ENCODE results near the gene ST6GALNAC5.

Gene ST6GALNAC5

DNA sequence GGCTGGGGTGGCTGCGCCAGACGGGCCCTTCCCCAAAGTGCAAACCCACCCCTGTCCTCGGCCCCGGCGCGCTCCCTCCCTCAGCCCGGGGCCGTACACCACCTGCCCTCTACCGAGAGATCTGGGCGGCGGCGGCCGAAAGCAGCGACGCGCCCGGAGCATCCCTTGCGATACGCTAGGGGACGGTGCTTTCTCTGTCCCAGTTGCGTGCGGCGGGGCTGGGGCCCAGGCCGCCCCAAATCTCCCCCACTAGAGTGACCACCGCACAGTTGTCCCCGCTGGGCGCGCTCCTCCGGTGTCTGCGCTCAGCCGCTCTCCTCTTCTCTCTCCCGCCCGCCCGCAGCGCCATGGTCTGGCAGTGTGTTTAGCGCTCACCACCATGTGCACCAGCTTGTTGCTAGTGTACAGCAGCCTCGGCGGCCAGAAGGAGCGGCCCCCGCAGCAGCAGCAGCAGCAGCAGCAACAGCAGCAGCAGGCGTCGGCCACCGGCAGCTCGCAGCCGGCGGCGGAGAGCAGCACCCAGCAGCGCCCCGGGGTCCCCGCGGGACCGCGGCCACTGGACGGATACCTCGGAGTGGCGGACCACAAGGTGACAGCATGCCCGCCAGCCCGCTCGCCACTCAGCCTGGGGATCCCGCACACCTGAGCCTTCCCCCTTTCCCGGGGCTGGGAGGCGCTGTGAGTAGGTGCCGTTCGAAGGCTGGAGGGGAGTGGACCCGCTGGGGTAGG lies 1.0 kb downstream of the ST6GALNAC5 start:
- peak; percentile 57 for DNase-seq

DNA sequence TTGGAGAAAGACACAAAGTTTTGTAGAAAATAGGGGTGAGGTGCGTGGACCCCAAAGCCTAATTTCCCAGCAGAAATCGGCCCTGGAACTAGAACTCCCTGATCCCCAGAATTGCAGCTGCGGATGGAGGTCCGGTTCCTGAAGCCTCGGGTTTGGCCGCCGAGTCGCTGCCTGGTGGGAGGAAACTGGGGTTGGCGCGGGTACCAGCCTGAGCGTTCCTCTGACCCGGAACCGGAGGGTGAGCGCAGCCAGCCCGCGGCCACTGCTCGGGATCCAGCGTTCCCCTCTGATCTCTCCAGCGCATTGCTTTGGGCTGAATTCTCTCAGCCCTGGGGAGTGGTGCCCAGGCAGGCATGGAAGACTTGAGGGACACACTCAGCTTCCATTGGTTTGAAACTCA lies 1.6 kb downstream of the ST6GALNAC5 start:
- no peak for DNase-seq

DNA sequence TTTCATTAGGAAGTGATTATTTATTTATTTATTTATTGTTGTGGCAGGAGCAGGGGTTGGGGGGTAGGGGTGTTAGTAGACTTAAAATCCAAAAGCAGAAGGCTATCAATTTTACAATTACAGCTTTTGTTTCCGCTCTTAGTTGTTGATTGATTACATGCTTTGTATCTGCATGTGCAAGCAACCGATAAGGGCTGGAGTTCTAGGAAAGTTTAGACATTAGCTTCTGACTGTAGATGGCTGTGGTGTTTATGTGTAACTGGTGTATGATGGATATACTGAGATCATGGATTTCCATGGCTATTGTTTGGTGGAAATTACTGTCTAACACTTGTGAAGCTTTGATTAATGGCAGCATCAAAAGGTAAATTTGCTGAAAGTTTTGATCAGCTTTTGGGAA lies 2.8 kb downstream of the ST6GALNAC5 start:
- no peak for DNase-seq

DNA sequence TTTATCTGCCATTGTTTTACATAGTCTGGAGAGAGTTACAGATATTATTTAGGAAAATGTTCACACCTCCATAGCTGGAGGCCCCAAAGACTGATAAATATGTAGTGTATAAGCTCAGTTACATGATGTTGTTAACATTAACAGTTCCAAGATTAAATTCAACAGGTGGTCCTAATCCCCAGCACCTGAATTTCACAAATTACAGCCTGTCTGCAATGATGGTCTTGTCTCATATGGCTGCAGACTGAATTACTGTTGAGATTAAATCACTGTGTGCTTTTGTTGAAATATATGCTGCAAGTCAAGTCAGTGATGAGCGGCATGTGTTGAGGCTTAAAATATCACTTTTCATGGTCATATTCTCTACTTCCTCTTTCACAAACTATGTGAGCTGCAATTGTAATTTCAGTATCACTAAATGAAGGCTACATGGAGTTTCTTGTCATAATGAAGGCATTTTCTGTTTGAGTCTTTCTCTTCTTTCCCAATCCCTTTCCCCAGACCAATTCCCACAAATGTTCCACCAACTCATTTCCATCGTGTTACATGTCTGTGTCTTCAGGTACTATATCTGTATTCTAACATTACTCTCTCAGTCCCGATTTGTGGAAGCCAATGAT lies 4.2 kb downstream of the ST6GALNAC5 start:
- no peak for DNase-seq

DNA sequence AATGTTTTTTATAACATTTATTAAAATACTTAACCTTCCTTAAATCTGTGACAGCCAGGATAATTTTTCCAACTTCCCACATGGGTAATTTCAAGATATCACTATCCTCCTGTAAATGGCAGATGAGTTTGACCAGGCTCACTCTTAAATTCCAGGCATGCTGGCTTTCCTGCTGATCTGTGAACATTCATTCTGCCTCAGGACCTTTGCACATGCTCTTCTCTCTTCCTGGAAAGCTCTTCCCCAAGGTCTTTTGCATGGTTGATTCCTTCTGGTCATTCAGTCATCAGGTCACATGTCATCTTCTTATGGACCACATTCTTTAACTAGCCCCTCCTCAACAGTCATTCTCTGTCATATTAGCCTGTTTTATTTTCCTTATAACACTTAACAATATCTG lies 5.7 kb downstream of the ST6GALNAC5 start:
- DNase-seq = no peak

DNA sequence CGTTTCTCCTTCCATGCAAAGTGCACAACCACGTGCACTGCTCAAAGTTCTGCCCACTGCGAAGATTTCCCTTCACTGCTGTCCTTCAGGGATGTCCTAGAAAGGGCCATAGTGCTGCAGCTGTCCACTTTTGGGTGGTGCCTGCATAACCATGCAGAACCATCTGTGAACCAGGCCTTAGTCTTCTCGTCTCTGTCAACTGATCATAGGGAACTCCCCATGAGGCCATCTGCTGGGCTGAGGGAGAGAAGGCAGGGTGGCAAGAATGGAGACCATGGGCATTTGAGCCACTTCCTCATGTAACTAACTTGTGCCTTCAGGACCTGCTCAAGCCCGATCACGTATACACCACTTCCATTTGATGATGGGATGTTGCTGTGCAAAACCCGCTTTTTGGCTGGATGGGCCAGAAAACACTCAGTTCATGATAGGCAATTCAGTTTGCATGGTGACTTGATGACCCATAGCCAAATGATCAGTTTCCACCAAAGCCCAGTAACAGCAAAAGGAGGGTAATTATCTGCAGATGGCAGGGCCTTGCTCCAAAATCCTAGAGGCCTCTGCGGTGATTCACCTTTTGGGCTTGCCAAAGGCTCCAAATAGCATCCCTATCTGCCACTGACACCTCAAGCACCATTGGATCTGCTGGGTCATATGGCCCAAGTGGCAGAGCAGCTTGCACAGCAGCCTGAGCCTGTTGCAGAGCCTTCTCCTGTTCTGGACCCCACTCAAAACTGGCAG lies 9.5 kb downstream of the ST6GALNAC5 start:
- DNase-seq = peak; percentile 71

DNA sequence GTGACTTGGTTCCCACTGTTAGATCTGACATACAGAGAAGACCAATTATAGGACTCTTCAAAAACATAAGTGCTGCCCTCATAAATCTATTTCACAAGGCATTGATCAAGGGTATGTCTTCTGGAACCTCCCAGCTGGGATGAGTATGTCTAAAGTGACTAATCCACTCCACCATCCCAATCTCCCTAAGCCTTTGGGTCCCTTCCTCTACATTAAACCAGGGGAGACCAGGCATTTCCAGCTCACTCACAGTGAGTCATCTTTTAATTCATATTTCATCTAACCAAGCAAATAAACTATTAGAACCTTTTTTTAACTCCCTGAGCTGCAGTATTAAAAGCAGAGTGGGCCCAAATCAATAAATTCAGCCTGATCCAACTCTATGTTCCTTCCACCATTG lies 11.7 kb downstream of the ST6GALNAC5 start:
- peak; percentile 73 for DNase-seq

DNA sequence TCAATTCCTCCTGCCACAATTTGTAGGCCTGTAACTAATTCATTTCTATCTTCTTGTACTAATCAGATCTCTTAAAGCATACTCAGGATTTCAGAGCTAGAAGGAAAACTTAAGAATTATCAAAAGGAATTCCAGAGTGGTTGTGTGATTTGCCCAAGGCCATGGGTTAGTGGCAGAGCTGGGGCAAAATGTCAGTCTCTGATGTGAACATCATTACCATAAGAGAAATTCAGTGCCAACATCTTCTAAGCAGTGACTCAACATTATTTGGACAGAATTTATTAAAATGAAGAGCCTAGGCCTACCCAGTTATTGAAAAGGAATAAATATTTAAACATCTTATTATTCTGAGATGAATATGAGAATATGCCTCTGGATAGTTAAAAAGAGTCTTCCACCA lies 14.5 kb downstream of the ST6GALNAC5 start:
- DNase-seq = no peak

DNA sequence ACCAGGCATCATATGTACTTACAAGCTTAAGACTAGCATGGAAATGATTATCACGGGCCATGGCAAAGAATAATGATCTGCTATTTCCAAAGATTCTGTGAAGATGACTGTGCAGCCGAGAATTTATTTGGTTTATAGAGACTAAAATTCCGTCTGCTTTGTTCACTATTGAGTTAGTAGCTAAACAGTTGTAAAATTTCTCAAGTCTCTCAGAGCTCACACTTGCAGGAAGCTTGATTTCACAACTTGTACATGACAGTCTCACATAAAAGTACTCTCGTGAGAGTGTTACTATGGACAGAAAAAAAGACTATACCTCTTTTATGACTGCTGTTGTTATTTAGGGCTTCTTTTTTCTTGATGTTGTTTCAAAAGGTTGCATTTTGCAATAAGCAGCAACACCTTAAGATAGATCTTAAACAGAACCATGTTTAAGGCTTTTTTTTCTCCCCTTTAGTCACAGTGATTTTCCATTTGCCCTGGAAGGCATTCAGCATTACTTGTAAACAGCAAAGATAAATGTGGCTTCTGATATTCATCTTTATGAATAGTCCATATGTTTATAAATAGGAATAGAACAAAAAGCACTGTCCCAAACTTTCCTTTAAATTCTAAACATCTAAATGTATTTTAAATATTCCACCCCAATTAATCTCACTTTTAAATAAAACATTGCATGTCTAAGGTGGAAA lies 24.8 kb downstream of the ST6GALNAC5 start:
- DNase-seq = peak; percentile 86

DNA sequence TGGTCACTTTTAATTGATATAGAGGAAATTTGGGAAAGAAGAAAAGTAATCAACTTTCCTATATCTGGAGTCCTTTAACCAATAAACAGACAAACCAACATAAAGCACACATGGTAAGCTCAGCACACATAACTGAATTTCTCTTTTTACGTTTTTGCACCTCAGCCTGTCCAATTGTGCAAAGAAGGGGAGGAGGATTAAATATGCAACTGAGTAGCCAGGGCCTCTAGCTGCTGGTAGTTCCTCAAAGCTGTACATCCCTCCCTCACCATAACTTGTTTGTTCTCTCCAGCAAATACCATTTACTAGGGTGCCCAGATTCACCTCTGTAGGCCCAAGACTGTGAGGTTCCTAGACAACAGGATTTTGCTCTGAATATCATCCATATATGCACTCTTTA lies 25.4 kb downstream of the ST6GALNAC5 start:
- no peak for DNase-seq

DNA sequence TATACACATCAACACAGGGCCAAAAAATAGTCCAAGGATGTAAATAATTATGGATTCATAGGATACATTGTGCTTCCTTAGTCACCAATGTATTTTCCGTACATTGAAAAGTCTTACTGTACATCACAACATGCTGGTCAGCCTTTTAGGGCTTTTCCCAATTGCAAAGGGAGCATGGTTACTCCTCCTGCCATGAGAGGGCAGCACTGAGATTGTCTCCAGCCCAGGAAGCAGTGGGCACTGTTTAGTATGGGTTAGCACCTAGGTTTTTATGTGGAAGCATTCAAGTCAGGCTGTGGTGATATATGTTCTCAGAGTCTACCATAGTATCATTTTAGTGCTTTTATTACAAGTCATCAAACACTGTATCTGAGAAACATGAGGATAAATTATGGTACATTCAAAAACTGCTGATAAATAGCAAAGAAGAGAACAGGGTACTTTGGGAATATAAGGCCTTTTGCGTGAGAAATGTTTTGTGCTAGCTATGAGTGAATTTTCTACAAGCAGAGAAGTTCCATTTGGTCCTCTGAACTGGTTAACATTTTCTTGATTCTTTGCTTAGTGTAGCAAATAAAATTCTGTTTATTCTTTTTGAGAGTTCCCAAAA lies 34.0 kb downstream of the ST6GALNAC5 start:
- peak; percentile 56 for DNase-seq

DNA sequence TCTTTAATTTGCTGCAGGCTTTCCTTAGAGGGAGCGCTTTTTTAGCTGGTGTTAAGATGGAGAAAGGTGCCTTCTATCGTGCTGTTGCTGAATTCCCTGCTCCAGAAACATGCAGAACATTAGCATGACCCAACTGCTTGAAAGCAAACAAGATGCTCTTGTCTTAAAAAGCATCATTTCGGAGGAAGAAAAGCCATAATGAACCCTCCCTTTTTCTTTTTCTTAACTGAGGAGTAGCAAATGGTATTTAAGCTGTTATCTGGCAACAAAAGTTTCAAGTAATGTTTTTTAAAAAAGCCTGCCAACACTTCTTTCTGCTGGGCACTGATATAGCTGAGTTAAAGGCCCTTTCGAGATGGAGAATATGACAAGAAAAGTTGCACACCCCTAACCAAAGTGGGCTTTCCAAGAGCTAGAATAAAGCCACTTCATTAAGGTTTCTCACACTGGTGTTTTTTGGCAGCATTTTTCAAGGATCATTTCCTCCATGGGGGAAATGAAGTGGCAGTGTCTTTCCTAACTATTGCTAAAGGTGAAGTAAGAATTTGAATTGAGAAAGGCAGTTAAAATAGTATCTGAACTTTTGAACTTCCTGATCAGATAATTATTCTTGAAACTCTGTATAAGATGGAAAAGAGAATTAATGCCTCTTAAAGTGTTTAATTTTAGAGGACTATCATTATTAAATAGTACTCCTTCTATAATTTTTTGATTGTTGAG lies 38.8 kb downstream of the ST6GALNAC5 start:
- DNase-seq = no peak

DNA sequence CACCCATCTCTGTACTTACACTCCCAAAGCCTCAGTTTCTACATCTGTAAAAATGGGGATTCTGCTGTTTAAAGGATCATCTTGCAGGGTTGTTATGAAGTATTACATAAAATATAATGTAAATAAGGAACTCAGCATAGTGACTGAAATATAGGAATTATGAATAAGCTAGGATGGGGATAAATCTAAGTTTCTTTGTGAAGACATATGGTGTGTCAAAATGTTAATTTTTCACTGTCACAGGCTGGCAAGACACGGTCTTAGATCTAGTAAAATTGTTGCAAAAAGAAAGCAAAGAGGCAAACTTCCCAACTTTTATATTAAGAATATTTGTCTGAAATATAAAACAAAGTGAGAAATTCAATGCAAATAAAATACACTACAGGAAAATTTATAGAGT lies 42.0 kb downstream of the ST6GALNAC5 start:
- DNase-seq = no peak

DNA sequence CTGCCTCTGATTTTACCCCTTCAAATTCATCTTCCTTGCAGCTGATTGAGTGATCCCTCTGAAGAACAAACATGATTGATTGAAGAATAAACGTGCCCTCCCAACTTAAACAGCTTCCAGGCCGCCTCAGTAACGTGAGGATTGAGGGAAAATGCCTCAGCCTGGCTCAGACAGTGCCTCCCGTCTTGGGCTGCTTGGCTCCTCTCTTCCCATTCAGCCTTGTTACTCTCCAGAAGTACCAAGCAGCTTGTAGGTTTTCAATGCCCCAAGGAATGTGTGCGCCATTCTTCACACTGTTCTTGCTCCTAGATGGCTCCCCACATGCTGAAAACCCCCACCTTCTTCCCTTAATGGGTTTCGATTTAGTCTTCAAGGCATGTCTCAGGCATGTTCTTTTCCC lies 51.8 kb downstream of the ST6GALNAC5 start:
- no peak for DNase-seq

DNA sequence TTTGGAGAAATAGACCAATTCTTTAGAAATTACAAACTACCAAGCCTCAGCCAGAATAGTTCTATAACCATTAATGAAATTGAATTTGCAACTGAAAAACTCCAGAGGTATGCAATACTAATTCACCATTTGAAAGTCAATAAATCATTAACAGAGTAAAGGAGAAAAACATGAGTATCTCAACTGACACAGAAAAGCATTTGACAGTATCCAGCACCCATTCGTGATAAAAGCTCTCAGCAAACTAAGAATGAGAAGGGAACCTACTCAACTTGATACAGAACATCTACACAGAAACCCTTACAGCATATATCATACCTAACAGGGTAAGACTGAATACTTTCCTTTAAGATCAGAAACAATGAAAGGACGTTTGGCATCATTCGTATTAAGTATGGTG lies 54.3 kb downstream of the ST6GALNAC5 start:
- no peak for DNase-seq

DNA sequence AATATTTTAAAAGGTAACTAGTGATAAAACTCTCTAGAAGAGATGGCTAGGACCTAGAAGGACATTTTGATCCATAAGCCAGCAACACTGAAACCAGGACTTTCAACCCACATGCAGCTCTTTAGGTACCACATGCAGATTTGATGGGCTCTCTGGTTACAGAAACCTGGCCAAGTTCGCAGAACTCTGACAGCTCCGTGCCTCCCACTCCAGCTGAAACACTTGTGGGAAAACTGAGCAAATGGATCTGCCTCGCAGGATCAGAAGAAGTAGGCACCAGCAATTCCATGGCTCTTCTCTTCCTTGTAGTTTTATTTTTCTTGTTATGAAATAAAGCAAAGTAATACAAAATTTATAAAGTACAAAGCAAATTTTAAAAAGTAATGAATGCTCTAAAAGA lies 58.5 kb downstream of the ST6GALNAC5 start:
- DNase-seq = no peak

DNA sequence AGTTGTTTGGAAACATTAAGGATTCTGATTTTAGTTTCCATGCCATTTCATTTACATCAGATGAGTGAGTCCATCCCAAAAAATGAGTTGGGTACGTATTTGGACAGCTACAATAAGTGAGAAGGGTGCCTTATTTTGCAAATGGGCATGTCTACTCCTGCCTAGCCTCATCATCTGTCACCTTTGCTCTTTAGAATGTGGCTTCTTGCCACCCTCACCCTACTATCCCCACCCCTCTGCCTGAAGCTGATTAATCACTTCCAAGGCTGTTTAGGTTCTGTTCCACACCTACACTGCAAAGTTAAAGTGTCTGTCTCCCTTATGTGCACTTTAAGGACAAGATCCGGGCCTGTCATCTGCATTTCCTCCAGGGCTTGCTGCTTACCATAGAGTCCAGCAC lies 61.2 kb downstream of the ST6GALNAC5 start:
- DNase-seq = no peak

DNA sequence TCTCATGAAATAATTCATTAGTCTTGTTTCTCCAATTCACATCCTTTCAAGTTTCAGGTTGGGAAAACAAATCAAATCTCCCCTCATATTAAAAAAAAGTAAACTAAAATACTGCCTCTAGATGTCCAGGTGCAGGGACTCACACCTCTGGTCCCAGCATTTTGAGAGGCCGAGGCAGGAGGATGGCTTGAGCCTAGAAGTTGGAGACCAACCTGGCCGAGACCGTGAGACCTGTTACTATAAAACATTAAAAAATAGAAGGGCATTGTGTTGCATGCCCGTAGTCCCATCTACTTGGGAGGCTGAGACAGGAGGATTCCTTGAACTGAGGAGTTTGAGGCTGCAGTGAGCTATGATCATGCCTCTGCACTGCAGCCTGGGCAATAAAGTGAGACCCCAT lies 61.9 kb downstream of the ST6GALNAC5 start:
- DNase-seq = no peak

DNA sequence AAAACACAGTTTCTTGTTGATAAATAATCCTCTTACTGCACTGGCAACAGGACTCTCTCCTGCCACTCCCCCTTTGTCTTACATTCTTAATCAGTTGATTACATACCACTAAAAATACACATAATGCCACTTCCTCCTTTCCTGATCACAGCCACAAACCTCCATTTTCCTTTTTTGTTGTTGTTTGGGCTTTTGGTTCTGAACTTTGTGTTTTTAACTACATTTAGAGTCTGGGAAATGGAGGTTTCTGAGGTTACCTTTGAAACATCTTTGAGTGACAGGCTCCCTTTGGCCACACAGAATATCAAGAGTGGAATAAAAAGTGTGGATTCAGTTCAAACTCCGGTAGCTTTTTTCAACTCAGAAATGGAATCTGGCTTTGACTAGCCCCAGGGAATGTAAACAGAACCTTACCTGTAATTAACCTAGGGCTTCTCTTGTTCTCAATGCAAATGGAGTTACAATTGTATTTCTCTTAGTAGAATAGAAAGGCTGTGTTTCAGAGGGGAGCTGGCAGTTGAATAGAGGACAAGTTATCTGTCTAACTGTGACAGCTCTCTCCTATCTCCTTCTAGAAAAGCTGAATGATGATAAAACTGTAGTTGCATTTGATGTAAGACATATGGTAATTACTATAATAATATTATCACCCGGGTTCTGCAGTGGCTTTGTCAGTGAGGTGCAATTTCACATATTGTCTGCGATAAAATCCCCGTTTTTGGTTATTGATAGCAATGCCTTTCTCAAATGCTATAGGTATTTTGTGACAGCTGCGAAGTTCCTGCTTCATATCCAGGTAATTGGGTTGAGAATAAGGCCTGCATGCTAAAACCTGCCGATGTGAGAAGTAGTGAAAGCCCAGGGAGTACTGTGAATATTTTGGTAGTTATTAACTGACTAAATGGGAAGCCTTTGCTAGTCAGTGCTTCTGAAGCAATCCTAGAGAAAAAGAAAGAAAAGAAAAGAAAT lies 66.9 kb downstream of the ST6GALNAC5 start:
- DNase-seq = no peak

DNA sequence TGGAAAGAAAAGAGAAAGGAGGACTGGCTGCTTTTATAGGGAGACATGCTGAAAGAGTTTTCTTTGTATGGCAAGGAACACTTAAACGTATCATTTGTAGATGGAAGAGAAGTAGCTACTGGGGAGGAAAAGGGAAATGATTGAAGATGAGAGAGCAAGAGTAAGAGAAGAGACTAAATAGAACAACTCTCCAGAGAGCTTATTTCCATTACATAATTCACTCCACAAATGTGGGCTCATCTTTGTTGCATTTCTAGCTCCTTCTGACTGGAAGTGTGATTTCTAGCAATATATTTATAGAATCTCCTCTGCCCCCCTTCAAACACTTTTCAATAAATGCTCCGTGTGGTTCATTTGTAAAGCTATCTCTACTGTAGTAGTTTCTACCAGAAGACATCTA lies 71.0 kb downstream of the ST6GALNAC5 start:
- no peak for DNase-seq
